Stimulated activated CD8-positive, alpha-beta memory T cell treated with anti-CD3 and anti-CD28 coated beads, Interleukin-12 subunit alpha, Interleukin-12 subunit beta, amount 100 ng/mL, for 24 hours (primary cell): ENCODE measurements around the gene SP7.
"Not testable (repeated sequence)": the region's sequence is repeated elsewhere in the genome, so short reads cannot be mapped to it uniquely, and the experiment has no call there.

Experiments
- DNase-seq: peaks from one replicate; pipeline ENCODE4 v3.0.0-alpha.2; 2020; ENCODE audit errors: extremely low read depth

The SP7 gene

DNA sequence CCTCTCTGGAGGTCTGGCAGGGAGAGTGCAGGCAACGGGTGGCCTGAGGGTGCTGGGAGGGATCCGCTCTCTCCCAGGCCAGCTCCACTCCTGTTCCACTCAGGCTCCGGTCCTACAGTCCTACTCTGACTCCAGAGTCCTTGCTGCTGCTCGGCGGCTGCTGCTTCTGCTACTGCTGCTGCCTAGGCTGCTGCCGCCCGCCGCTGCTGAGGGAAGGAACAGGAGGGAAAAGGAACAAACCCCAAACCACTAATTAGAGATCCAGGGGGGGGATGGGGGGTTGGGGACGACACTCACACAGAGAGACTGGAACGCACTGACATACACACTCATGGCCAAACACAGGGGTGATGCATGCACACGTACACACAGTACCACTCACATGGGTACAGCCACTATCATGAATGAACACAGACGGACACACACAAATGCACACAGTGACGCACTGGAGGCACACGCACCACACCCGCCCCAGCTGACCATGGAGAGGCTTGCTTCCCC lies at the start of gene SP7:
TSS of gene SP7 (minus strand) at position 174 of the 501 bp plus-strand sequence. CDS start 708 bp downstream, outside the sequence.
- no peak for DNase-seq

DNA sequence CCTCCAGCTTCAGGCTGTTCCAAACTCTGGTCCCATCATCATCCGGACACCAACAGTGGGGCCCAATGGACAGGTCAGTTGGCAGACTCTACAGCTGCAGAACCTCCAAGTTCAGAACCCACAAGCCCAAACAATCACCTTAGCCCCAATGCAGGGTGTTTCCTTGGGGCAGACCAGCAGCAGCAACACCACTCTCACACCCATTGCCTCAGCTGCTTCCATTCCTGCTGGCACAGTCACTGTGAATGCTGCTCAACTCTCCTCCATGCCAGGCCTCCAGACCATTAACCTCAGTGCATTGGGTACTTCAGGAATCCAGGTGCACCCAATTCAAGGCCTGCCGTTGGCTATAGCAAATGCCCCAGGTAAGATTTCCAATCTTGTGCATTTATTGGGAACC lies 47.1 kb upstream of the SP7 start:
- DNase-seq: no peak

DNA sequence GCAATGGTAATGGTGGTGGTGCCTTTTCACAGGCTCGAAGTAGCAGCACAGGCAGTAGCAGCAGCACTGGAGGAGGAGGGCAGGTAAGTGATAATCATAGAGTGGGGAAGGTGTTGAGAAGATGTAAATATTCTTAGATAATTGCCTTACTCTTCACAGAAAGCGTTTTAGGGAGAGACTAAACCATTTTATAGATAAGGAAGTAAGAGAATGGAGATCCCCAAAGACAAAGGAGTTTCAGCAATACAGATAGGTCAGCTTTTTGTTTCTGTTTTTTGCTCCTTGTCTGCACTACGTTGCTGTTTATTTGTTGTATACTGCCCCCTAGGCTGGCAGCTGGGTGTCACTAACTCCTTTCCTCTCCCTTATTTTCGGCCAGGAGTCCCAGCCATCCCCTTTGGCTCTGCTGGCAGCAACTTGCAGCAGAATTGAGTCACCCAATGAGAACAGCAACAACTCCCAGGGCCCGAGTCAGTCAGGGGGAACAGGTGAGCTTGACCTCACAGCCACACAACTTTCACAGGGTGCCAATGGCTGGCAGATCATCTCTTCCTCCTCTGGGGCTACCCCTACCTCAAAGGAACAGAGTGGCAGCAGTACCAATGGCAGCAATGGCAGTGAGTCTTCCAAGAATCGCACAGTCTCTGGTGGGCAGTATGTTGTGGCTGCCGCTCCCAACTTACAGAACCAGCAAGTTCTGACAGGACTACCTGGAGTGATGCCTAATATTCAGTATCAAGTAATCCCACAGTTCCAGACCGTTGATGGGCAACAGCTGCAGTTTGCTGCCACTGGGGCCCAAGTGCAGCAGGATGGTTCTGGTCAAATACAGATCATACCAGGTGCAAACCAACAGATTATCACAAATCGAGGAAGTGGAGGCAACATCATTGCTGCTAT lies 45.8 kb upstream of the SP7 start:
- no peak for DNase-seq

- no peak for DNase-seq
These were observed 44.9 kb upstream of the SP7 start for GRCh38 chr12:53380794-53381730.

GRCh38 chr12:53380104-53380793 lies 44.1 kb upstream of the SP7 start, which contains the start of gene SP1:
Gene SP1, plus strand, starts transcription at chr12:53380176. Its CDS starts 116 bp downstream, at chr12:53380292.
- peak; percentile 67 for DNase-seq

DNA sequence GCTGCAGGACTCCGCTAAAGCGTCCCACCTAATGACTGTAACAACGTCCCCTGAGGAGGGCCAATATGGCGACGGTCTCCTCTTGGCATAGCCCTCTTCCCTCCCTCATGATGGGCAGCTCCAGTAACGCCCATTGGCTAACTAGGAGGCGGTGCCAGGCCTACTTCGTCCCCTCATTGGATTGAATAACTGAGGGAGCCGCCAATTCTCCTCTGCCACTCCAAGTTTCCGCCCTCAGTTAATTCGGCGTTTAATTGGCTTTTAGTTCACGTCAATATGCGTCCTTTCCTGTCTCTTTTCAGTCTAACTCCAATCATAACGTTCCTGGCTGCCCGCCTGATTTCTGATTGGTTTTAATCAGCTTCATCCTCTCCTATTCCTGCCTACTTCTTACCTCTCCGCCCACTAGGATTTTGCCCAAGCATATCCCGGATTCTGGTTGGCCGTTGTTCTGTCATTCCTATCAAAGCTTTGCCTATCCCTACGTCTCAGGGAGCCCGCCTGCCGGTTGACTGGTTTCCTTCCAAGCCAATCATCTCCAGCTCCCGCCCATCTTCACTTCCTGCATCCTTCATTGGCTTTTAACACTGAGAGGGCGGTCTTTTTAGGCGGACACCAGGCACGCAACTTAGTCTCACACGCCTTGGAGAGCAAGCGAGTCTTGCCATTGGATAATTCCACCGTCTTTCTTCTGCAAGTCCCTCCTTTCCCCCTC lies 43.4 kb upstream of the SP7 start:
- peak; percentile 91 for DNase-seq

DNA sequence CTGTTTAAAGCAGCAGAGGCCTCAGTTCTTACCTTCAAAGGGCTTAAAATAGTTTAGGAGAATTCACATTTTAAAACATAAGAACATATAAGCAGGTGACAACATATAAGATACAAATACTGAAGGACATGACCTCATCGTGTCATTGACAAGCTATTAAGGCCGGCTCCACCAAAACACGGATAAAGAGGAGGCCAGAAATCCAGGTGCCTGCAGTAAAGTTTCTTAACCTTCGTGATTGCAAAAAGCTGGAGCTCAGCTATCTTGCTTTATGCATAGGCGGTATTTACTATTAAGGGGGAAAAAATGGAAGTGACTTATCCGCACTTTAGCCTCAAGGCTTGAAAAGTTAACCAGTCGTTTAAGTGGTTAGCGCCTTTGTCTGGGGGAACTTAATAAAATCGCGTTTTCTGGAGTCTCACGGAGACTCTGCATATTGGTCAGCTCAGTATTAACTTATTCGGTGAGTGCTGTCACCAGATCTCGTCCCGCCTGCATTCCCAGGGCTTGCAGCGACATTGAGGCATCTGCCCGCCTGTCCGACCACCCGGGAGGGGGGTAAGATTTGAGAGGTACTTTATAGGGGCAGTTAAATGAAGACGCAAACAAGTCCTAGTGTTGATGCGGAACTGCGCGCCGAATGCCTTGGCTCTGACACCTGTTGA lies 42.7 kb upstream of the SP7 start:
- DNase-seq: no peak

- DNase-seq: no peak
These were observed 42.1 kb upstream of the SP7 start for GRCh38 chr12:53378222-53378621.

DNA sequence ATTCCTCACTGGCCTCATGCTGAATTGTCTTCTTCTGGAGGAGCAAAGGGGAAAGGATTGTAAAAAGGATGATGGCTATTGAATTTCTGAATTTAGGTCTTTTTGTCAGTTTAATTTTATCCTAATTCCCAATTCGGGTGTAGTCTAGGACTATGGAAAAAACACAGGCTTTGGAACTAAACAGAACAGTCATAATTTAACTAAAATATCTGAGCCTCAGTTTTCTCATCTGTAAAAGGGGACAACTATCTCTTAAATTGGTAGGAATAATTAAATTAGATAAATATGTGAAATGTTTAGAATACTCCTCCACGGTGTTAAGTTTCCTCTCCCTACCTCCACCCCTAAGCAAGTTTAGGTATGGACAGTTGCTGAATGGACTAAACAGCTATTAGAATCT lies 40.6 kb upstream of the SP7 start:
- no peak for DNase-seq

GRCh38 chr12:53374277-53374676 lies 38.1 kb upstream of the SP7 start:
- DNase-seq: not testable (repeated sequence)

DNA sequence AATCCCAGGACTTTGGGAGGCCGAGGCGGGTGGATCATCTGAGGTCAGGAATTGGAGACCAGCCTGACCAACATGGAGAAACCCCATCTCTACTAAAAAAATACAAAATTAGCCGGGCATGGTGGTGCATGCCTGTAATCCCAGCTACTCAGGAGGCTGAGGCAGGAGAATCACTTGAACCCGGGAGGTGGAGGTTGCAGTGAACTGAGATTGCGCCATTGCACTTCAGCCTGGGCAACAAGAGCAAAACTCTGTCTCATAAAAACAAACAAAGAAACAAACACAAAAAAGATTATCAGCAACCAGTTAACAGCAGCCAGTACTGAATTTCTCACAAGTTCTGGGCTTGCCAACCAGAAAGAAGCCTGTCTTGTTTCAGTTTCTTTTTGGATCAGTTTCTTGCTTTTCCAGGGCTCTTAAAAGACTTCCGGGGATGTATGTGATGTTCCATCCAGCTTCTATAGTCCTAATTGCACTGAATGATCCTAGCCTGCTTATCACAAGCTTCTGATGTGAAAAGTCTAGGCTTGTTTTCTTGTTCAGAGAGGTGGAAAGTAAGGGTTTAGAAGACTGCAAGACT lies 37.5 kb upstream of the SP7 start:
- not testable (repeated sequence) for DNase-seq

DNA sequence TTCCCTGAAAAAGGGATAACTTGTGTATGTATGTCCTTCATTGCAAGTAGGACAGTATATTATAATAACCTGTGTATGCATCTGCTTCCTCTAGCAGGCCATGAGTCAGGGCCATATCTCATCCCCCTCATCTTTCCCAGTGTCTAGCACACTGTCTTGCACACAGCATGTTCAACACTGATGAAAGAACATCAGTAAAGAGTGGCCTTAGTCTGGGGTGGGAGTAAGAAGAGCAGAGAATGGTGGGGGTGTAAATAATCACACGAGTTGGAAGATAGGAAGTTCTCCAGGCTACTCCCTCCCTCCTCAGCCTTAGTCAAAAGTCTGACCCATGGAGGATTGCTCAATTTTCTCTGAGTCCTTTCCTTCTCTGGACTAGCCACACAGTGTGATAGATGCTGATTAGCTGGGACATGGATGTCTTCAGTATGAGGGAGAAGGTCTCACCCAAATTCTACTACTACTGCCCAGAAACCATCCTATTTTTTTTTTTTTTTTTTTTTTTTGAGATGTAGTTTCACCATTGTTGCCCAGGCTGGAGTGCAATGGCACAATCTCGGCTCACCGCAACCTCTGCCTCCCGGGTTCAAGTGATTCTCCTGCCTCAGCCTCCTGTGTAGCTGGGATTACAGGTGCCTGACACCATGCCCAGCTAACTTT lies 29.2 kb upstream of the SP7 start:
- no peak for DNase-seq

DNA sequence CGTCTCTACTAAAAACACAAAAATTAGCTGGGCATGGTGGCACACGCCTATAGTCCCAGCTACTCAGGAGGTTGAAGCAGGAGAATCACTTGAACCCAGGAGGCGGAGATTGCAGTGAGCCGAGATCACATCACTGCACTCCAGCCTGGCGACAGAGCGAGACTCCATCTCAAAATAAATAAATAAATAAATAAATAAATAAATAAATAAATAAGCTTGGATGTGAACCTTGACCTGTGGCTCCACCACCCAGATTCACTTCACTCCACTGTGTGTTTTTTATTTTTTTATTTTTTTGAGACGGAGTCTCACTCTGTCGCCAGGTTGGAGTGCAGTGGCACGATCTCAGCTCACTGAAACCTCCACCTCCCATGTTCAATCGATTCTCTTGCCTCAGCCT lies 25.5 kb upstream of the SP7 start:
- DNase-seq: not testable (repeated sequence)

DNA sequence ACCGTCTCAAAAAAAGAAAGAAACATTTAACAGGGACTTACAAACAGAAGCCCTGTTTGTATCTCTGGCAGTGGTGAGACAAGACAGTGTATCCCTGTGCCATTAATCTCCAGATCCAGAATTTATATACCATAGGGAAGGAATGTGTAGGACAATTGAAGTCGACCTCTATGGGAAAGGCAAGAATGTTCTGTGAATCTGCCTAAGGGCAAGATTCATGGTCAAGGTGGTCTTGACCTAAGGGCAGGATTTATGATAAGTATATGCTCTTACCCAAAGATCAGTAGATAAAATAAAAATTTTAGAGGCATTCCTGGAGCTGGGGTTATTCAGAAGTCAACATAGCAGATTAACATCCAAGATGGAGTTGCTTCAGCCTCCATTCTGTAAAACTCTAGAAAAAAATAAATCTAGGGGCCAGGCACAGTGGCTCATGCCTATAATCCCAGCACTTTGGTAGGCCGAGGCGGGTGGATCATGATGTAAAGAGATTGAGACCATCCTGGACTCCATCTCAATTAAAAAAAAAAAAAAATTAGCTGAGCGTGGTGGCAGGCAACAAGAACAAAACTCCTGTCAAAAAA lies 22.8 kb upstream of the SP7 start:
- no peak for DNase-seq

- no peak for DNase-seq
These were observed 19.0 kb upstream of the SP7 start for GRCh38 chr12:53355121-53355520.

DNA sequence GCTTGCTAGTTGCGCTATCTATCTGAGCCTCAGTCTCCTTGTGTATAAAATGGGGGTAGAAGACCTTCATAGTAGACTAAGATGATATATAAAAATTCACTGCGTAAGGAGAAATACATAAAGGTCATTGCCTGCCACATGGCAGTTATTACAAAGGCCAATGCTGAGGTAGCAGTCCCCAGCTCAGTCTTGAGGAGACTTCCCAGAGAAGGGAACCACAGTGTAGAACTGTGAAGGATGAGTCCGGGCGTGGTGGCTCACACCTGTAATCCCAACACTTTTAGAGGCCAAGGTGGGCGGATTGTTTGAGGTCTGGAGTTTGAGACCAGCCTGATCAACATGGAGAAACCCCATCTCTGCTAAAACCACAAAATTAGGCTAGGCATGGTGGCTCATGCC lies 17.1 kb upstream of the SP7 start:
- no peak for DNase-seq

DNA sequence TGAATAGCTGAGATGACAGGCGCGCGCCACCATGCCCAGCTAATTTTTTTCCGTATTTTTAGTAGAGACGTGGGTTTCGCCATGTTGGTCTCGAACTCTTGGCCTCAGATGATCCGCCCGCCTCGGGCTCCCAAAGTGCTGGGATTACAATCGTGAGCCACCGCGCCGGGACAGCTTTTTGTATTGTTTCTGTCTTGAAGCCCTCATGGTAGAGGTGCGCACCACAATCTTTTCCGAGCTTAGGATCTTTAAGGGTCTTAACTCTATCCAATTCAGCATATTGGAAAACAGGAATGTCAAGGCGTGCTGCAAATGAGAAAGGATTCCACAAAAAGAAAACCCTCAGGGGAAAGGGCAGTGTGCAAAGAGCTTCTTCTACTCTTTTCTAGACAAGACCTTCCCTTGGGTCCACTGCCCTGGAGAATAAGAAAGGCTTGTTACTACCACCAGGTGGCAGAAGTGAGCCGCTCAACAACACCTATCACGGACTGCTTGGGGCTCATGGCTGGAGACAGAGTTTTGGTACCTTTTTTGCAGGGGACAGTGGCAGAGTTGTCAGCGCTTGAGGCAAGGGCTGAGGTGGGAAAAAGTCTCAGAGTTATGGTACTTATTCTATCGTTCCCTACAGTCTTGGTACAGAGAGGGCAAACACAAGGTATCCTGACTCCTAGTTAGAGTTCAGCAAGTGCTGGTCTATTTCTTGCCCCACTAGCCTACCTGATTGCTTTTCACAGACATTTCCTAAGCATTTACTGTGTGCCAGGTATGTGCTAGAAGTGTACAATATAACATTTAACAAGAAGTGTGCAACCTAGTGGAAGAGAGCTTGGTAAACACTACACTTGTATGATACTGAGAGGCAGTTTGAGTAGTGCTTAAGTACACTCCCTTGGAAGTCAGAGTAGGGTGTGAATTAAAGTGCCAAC lies 16.4 kb upstream of the SP7 start:
- DNase-seq: peak; percentile 41

DNA sequence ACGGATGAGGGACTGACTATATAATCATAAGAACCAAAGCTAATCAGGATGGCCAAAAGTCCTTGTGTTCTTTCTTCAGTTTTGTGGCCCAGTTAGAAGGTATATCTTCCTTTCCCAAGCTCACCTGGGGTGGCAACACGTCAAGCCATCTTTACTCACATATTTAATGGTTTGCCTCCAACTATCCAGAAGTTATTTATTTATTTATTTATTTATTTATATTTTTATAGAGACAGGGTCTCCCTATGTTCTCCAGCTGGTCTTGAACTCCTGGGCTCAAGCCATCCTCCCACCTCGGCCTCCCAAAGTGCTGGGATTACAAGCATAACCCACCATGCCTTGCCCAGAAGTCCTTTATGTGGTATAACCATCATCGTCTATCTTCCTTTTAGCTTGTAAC lies 11.8 kb upstream of the SP7 start:
- DNase-seq: no peak
